HEK293T (cell line): ENCODE results near the gene ABCD1.
"Not testable (repeated sequence)": the region's sequence is repeated elsewhere in the genome, so short reads cannot be mapped to it uniquely, and the experiment has no call there.

ENCODE experiments used
- CTCF ChIA-PET: fragments of 350-600 bp; formaldehyde crosslinking; extraction: SDS; loops from one replicate; lab custom pipeline; 2021; ENCODE audit warnings: antibody characterized with exemption, inconsistent platforms; lab: Yijun Ruan, JAX
- POLR2A ChIA-PET: fragments of 350-600 bp; formaldehyde crosslinking; extraction: SDS; loops from one replicate; lab custom pipeline; 2020; ENCODE audit warnings: antibody characterized with exemption, inconsistent platforms; lab: Yijun Ruan, JAX
- DNase-seq: peaks from one replicate; pipeline ENCODE4 v3.0.0; 2012; ENCODE audit warnings: mixed read lengths; ENCODE audit errors: extremely low spot score
- ARNT ChIP-seq: fragments of 450-650 bp; IDR thresholded peaks from 2 replicates; pipeline ENCODE4 v1.6.1; 2017; ENCODE audit warnings: mild to moderate bottlenecking
- BHLHE40 ChIP-seq: fragments of 450-650 bp; IDR thresholded peaks from 2 replicates; pipeline ENCODE4 v1.6.1; 2016; ENCODE audit warnings: mild to moderate bottlenecking, moderate library complexity, borderline replicate concordance
- CTBP1 ChIP-seq: fragments of 450-650 bp; IDR thresholded peaks from 2 replicates; pipeline ENCODE4 v1.6.1; 2016; ENCODE audit warnings: borderline replicate concordance
- ELF4 ChIP-seq: fragments of 450-650 bp; IDR thresholded peaks from 2 replicates; pipeline ENCODE4 v1.6.1; 2017; ENCODE audit warnings: antibody characterized with exemption
- FOXA1 ChIP-seq: fragments of 450-650 bp; IDR thresholded peaks from 2 replicates; pipeline ENCODE4 v1.6.1; 2016; ENCODE audit warnings: mild to moderate bottlenecking
- FOXK2 ChIP-seq: fragments of 450-650 bp; IDR thresholded peaks from 2 replicates; pipeline ENCODE4 v1.6.1; 2016; ENCODE audit warnings: mild to moderate bottlenecking
- FOXM1 ChIP-seq: fragments of 450-650 bp; IDR thresholded peaks from 2 replicates; pipeline ENCODE4 v1.6.1; 2017; ENCODE audit warnings: mild to moderate bottlenecking, borderline replicate concordance
- HDGF ChIP-seq: fragments of 450-650 bp; IDR thresholded peaks from 2 replicates; pipeline ENCODE4 v1.6.1; 2017; ENCODE audit warnings: antibody characterized with exemption, borderline replicate concordance
- L3MBTL2 ChIP-seq: fragments of 450-650 bp; conservative IDR thresholded peaks from 2 replicates; pipeline ENCODE4 v1.6.1; 2016; ENCODE audit warnings: mild to moderate bottlenecking
- LEF1 ChIP-seq: fragments of 450-650 bp; IDR thresholded peaks from 2 replicates; pipeline ENCODE4 v1.6.1; 2017; ENCODE audit warnings: mild to moderate bottlenecking, borderline replicate concordance
- NFRKB ChIP-seq: fragments of 450-650 bp; IDR thresholded peaks from 2 replicates; pipeline ENCODE4 v1.6.1; 2016; ENCODE audit warnings: mild to moderate bottlenecking, moderate library complexity
- SP1 ChIP-seq: fragments of 450-650 bp; IDR thresholded peaks from 2 replicates; pipeline ENCODE4 v1.6.1; 2017
- SUZ12 ChIP-seq: fragments of 450-650 bp; IDR thresholded peaks from 2 replicates; pipeline ENCODE4 v1.6.1; 2016; ENCODE audit warnings: mild to moderate bottlenecking
- TARDBP ChIP-seq: fragments of 450-650 bp; IDR thresholded peaks from 2 replicates; pipeline ENCODE4 v1.6.1; 2016
- ZNF384 ChIP-seq: fragments of 450-650 bp; IDR thresholded peaks from 2 replicates; pipeline ENCODE4 v1.6.1; 2016
- TF ChIP-seq, protein P1 (sequence below): fragments of 450-650 bp; IDR thresholded peaks from 2 replicates; pipeline ENCODE4 v1.6.1; 2016

ABCD1 gene

GRCh38 chrX:153703036-153703370, 21.7 kb upstream of the ABCD1 start:
- no peak for DNase-seq
- POLR2A ChIA-PET, result no interaction called here
- CTCF ChIA-PET, result no interaction called here
- TF ChIP-seq ZNF384 (no peak), SP1 (no peak), FOXA1 (no peak), LEF1 (no peak), NFRKB (no peak), HDGF (no peak), FOXK2 (no peak), BHLHE40 (no peak), SUZ12 (no peak), ARNT (no peak), FOXM1 (no peak), ELF4 (no peak), CTBP1 (no peak), L3MBTL2 (no peak), TARDBP (no peak)
- TF ChIP-seq, protein P1, sequence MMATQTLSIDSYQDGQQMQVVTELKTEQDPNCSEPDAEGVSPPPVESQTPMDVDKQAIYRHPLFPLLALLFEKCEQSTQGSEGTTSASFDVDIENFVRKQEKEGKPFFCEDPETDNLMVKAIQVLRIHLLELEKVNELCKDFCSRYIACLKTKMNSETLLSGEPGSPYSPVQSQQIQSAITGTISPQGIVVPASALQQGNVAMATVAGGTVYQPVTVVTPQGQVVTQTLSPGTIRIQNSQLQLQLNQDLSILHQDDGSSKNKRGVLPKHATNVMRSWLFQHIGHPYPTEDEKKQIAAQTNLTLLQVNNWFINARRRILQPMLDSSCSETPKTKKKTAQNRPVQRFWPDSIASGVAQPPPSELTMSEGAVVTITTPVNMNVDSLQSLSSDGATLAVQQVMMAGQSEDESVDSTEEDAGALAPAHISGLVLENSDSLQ, result no peak

DNA sequence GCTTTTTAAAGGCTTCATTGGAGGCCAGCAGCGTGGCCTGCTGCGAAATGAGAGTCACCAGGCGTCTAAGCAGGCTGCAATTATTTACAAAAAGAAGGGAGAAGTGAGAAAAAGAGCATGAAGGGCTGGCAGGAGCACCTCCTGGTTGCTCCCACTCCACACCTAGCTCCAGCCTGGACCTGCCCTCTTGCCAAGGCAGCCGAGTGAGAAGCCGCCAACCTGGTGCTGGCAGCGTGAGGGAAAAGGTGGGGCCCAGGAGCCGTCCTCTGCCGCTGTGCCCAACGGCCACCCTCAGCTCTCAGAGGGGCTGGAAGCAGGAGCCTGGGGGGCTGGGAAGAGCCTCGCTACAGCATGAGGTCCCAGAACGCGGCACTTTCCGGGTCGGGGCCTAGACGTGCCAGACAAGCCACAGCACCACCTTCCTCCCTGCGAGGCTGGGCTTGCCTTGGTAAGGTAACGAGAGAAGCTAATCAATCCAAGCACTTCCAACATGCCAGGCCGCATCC, 20.6 kb upstream of the ABCD1 start:
- POLR2A ChIA-PET, result no interaction called here
- DNase-seq, result no peak
- TF ChIP-seq L3MBTL2 (no peak), LEF1 (no peak), NFRKB (no peak), ELF4 (no peak), FOXK2 (no peak), SUZ12 (no peak), ARNT (no peak), HDGF (no peak), CTBP1 (no peak), ZNF384 (no peak), TARDBP (no peak), SP1 (no peak)
- CTCF ChIA-PET, result interaction anchor here (0.8 to 1.1 kb wide), 3 partner anchors 16 to 37 kb away, joined by 3 read pairs; partner anchors contain the start of gene SLC6A8

DNA sequence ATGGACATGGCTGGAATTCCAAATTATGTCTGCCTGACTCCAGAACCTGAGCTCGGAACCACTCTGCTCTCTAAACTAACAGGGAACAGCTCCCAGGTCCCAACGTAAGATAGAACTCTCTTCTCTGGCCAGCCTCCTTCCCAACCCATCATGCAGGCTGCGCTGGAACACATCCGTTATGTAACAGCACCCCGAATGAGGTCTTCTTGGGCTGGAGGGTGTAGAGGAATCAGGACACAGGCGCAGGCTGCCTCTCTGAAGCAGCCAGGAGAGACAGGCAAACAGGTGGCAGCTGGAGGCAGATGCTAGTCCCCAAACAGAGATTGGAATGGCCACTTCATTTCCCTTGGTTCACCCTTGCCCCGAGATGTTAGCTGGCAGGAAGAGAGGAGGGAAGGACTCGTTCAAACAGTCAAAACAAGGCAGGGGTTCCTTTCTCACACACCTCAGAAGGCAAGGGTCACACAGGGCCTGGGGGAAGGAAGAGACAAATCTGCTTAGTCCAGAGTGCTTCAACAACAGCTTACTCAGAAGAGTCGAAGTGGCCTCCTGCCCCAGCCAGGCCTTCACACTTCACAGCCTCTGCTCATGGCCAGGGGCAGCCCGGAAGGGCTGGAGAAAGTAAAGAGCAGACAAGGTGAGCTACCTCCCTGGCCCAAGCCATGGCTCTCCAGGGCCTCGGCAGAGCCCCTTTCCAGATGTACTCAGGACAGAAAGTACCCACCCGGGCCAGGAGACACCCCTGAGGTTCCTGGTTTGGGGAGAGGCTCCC, 19.8 kb upstream of the ABCD1 start:
- DNase-seq, POLR2A ChIA-PET: not testable (repeated sequence)
- CTCF ChIA-PET, result interaction anchor here (0.8 to 1.1 kb wide), 3 partner anchors 17 to 38 kb away, joined by 3 read pairs; partner anchors contain the start of gene SLC6A8

- POLR2A ChIA-PET, DNase-seq: not testable (repeated sequence)
- CTCF ChIA-PET, result interaction anchor here (0.8 kb wide), 1 partner anchor 18 kb away, joined by 3 read pairs; the partner anchor contains the start of gene SLC6A8
Observed at GRCh38 chrX:153705403-153706060, 19.1 kb upstream of the ABCD1 start.

DNA sequence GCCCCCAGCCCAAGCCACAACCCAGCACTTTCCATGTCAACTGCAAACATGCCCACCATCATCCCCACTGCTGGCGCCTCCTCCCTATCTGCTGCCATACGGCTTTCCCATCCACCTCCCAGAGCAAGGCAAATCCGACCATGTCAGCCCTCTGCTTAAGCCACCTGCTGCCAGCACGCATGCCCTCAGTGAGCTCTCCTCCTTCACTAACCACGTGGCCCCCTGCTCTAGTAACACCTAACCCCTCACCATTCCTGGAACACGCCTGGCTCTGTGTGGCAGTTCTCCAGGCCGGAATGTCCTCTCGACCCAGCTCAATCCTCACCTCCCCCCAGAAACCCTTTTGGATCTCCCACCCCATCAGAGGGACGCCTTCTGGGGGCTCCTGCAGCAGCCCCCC, 17.9 kb upstream of the ABCD1 start:
- TF ChIP-seq HDGF, result no peak
- TF ChIP-seq, protein P1, result no peak
- no peak for TF ChIP-seq FOXK2
- TF ChIP-seq SP1, result no peak
- TF ChIP-seq ARNT, result no peak
- TF ChIP-seq ELF4, result no peak
- TF ChIP-seq BHLHE40, result no peak
- no peak for TF ChIP-seq CTBP1
- TF ChIP-seq ZNF384, result no peak
- no peak for TF ChIP-seq LEF1
- no peak for TF ChIP-seq FOXA1
- TF ChIP-seq NFRKB, result no peak
- TF ChIP-seq SUZ12, result no peak
- TF ChIP-seq L3MBTL2, result no peak
- ChIA-PET CTCF (interaction anchor here (1.5 kb wide), 1 partner anchor 674 kb away, joined by 3 read pairs; no protein-coding TSS in a partner anchor), POLR2A (no interaction called here)
- no peak for DNase-seq

- ChIA-PET POLR2A (no interaction called here), CTCF (interaction anchor here (1.3 to 2.9 kb wide), 7 partner anchors 12 to 675 kb away, joined by 3 to 17 read pairs (median 8); partner anchors contain the start of gene SLC6A8)
- no peak for TF ChIP-seq SP1
- no peak for TF ChIP-seq ELF4
- no peak for TF ChIP-seq FOXA1
- TF ChIP-seq NFRKB, result no peak
- no peak for TF ChIP-seq ZNF384
- DNase-seq, result no peak
Observed at GRCh38 chrX:153707406-153707805, 17.2 kb upstream of the ABCD1 start.

GRCh38 chrX:153708415-153708814, 16.2 kb upstream of the ABCD1 start:
- CTCF ChIA-PET, result interaction anchor here (0.7 to 2.9 kb wide), 13 partner anchors 8 to 676 kb away, joined by 3 to 17 read pairs (median 5); partner anchors contain the start of genes DUSP9 and SLC6A8
- no peak for TF ChIP-seq TARDBP
- no peak for TF ChIP-seq FOXM1
- TF ChIP-seq FOXA1, result no peak
- no peak for TF ChIP-seq NFRKB
- TF ChIP-seq CTBP1, result no peak
- no peak for TF ChIP-seq L3MBTL2
- no peak for TF ChIP-seq SP1
- TF ChIP-seq ELF4, result no peak
- TF ChIP-seq LEF1, result no peak
- no peak for TF ChIP-seq ZNF384
- TF ChIP-seq, protein P1, result no peak
- TF ChIP-seq ARNT, result no peak
- TF ChIP-seq HDGF, result no peak
- no peak for TF ChIP-seq SUZ12
- TF ChIP-seq BHLHE40, result no peak
- no peak for TF ChIP-seq FOXK2
- POLR2A ChIA-PET, result no interaction called here
- DNase-seq, result peak; percentile 68
